Measurements from ENCODE around the gene C9. TPM values are rescaled to one million over a fixed set of nuclear protein-coding genes. Genes with fewer than 3 reads are reported as not detected.

C9 gene
- total and polyA plus RNA-seq, 8 donors = 0.58 TPM; not detected in 7

DNA sequence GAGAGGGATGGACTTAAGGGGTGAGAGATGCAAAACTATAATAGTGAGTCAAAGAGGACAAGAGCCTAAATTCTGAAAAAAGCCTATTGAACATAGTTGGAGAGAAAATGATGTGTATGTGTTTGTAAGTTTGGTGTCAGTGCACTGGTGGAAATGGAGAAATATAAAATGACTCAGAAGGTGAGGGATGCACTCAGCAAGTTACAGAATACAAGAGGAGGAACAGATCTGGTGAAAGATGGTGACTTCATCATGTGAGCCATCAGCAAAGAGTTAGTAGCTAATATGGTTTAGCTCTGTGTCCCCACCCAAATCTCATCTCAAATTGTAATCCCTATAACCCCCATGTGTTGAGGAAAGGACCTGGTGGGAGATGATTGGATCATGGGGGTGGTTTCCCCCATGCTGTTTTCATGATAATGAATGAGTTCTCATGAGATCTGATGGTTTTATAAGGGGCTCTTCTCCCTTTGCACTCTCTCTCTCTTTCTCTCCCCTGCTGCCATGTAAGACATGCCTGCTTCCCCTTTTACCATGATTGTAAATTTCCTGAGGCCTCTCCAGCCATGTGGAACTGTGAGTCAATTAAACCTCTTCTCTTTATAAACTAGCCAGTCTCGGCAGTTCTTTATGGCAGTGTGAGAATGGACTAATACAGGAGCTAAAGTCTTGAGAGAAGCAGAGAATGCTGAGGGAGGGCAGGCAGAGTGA lies 114.6 kb downstream of the C9 start:
- Histone ChIP-seq H3K36me3 (peaks cover 0 to 6% of the 10 kb centered on the region in 2 donors), H3K27me3 (no peaks in the 10 kb centered on the region), H3K27ac (peak overlapping the region in 1 of 2 donors; percentile 72), H3K9me3 (no peaks in the 10 kb centered on the region), H3K4me3 (no peak overlapping the region), H3K4me1 (peaks cover 0 to 15% of the 10 kb centered on the region in 2 donors)
- no peak for ATAC-seq
- TF ChIP-seq, protein P1, sequence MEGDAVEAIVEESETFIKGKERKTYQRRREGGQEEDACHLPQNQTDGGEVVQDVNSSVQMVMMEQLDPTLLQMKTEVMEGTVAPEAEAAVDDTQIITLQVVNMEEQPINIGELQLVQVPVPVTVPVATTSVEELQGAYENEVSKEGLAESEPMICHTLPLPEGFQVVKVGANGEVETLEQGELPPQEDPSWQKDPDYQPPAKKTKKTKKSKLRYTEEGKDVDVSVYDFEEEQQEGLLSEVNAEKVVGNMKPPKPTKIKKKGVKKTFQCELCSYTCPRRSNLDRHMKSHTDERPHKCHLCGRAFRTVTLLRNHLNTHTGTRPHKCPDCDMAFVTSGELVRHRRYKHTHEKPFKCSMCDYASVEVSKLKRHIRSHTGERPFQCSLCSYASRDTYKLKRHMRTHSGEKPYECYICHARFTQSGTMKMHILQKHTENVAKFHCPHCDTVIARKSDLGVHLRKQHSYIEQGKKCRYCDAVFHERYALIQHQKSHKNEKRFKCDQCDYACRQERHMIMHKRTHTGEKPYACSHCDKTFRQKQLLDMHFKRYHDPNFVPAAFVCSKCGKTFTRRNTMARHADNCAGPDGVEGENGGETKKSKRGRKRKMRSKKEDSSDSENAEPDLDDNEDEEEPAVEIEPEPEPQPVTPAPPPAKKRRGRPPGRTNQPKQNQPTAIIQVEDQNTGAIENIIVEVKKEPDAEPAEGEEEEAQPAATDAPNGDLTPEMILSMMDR (IDR thresholded peaks at IDR 0.05) = no peak
- DNase-seq = no peak
- intact Hi-C loops (cut with DNase I) = no loop called here

DNA sequence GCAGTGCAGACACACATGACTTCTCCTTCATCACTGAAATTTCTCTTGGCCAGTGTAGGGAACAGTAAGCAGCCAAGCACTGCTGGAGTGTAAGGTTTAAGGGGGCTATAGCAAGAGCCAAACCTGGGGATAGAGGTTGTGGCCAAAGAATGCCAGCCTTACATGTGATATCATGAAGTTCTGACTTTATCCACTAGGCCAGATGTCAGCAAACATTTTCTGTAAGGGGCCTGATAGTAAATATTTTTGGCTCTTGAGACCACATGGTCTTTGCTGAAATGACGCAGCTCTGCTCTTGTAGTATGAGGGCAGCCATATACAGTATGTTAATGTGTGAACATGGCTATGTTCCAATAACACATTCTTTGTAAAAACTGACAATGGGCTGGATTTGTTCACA lies 115.2 kb downstream of the C9 start:
- Histone ChIP-seq H3K4me1 (peaks cover 0 to 8% of the 10 kb centered on the region in 2 donors), H3K27ac (peak overlapping the region in 1 of 2 donors; percentile 72), H3K9me3 (peaks cover 0 to 3% of the 10 kb centered on the region in 2 donors), H3K27me3 (no peaks in the 10 kb centered on the region), H3K36me3 (peaks cover 0 to 6% of the 10 kb centered on the region in 2 donors), H3K4me3 (no peak overlapping the region)
- intact Hi-C loops (cut with DNase I) = no loop called here
- TF ChIP-seq, protein P1 (IDR thresholded peaks at IDR 0.05) = no peak
- DNase-seq = no peak
- no peak for ATAC-seq

DNA sequence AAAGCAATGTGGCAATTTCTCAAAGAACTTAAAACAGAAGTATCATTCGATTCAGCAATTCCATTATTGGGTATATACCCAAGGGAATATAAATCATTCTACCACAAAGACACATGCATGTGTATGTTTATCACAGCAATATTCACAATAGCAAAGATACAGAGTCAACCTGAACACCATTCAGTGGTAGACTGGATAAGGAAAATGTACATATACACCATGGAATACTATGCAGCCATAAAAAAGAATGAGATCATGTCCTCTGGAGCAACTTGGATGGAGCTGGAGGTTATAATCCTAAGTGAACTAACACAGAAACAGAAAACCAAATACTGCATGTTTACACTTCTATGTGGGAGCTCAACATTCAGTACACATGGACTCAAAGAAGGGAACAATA lies 123.5 kb downstream of the C9 start:
- no peaks in the 10 kb centered on the region for H3K36me3 ChIP-seq
- peaks cover 0 to 14% of the 10 kb centered on the region in 2 donors for H3K4me1 ChIP-seq
- TF ChIP-seq, protein P1 (IDR thresholded peaks at IDR 0.05) = no peak
- no peak overlapping the region for H3K4me3 ChIP-seq
- H3K27me3 ChIP-seq = no peaks in the 10 kb centered on the region
- ATAC-seq (no peak), DNase-seq (no peak)
- H3K9me3 ChIP-seq = peaks cover 0 to 18% of the 10 kb centered on the region in 2 donors
- H3K27ac ChIP-seq = no peak overlapping the region
- intact Hi-C loops (cut with DNase I) = no loop called here

DNA sequence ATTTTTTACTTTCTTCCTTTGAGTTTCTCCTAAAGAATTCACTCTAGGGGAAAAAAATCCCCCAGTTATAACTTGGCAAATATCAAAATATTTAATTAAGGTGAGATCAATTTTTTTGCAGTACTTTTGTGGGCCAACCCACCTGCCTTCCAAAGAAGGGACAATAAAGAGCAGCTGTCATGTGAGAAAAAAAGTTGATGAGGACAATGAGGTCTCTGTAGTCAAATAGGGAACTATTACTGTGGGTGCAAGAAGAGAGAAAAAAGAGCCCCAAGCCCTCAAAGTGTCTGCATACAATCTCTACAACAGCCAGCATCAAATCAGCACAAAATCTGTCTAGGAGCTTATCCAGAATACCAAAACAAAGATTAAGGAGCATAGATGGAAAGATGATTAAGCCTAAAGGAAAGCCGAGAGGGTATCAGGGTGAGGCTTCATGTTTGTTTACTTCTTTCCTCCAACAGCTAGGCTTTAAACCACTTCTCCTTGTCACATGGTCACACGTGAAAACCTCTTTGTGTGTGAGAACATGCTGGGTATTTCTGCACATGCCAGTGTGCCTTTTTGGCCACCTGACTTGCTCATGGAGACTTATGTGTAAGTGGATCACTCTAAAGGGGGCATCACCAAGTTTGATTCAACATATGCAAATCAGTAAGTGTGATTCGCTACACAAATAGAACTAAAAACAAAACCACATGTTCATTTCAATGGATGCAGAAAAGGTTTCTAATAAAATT lies 125.8 kb downstream of the C9 start:
- DNase-seq = no peak
- peaks cover 0 to 15% of the 10 kb centered on the region in 2 donors for H3K9me3 ChIP-seq
- H3K4me1 ChIP-seq = peaks cover 0 to 14% of the 10 kb centered on the region in 2 donors
- intact Hi-C loops (cut with DNase I) = no loop called here
- H3K36me3 ChIP-seq = no peaks in the 10 kb centered on the region
- no peak overlapping the region for H3K4me3 ChIP-seq
- no peaks in the 10 kb centered on the region for H3K27me3 ChIP-seq
- TF ChIP-seq, protein P1 (IDR thresholded peaks at IDR 0.05) = no peak
- ATAC-seq = peak; percentile 23
- H3K27ac ChIP-seq = peak overlapping the region in 1 of 2 donors; percentile 57

DNA sequence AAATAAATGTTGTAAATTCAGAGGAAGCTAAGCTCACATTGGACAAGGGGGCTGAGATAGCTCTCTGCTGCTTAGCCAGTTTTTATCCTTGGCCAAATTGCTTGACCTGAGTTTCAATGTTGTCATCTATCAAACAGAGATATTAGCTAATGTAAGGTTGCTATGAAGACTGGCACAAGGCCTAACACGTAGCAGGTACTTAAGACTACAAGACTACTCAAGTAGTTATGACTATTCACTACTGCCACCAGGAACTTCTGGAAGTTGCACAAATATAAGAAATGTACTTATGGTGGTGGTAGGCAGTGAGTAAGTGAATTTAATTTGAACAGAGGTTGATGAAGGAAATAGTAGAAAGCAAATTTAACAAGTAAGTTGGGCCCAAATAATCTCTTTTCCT lies 127.6 kb downstream of the C9 start:
- Histone ChIP-seq H3K27me3 (no peaks in the 10 kb centered on the region), H3K27ac (no peak overlapping the region), H3K9me3 (peaks cover 0 to 12% of the 10 kb centered on the region in 2 donors), H3K36me3 (no peaks in the 10 kb centered on the region), H3K4me1 (peaks cover 0 to 17% of the 10 kb centered on the region in 2 donors), H3K4me3 (no peak overlapping the region)
- intact Hi-C loops (cut with DNase I) = no loop called here
- DNase-seq (peak in 1 of 4 donors; percentile 31), ATAC-seq (peak; percentile 69)
- TF ChIP-seq, protein P1 (IDR thresholded peaks at IDR 0.05) = no peak

Data from left lung (tissue), 10 donors.